ENCODE results near the gene HIGD1A. TPM values are rescaled to one million over a fixed set of nuclear protein-coding genes. Genes with fewer than 3 reads are reported as not detected.

The HIGD1A gene
- polyA plus RNA-seq, 1 donor from 2014 or later: 350 TPM

DNA sequence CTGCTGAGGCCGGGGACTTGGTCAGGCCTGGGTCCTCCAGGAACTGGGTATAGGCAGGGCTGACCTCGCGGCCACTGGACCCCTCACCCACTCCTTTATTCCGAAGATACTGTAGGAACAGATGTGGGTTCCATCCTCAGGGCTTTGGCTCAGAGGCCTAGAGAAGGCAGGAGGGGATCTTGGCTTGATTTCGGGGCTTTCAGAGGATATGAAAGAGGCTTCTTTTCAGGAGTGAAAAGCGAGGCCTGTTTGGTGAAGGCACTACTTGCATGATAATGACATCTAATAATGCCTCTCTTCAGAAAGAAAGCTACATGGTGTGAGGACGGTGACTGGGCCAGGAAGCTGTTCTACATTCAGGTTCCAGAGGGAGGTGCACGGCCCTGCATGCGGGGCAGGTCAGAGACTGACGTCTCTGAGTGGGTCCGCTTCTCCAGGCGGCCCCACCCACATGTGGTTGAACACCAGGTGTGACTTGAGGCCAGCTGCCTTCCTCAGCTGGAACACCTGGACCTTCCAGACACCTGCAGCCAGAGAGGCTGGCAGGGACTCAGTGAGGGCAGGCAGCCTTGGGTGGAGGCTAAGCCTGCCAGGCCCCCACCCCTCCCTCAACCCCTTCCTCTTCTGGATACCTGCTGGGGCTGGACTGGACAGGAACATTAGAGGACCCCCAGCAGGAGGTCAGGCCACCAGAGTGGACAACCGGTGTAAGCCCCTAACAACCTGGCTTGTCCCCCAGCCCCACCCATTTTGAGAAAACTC is 70.6 kb downstream of the HIGD1A start:
- Histone ChIP-seq H3K27ac (ENCODE audit: low read length) (no peak overlapping the region), H3K9me3 (ENCODE audit: low read length) (no peaks in the 10 kb centered on the region)
- TF ChIP-seq TAF1 (IDR thresholded peaks at IDR 0.05; ENCODE audit: low read depth) (no peak), SMC3 (conservative IDR thresholded peaks at IDR 0.05; ENCODE audit: poor library complexity) (no peak), MXI1 (conservative IDR thresholded peaks at IDR 0.05; ENCODE audit: poor library complexity, severe bottlenecking) (no peak), RAD21 (conservative IDR thresholded peaks at IDR 0.05) (no peak), POLR2AphosphoS5 (IDR thresholded peaks at IDR 0.05) (no peak), EP300 (conservative IDR thresholded peaks at IDR 0.05; ENCODE audit: poor library complexity, severe bottlenecking) (no peak)
- TF ChIP-seq, protein P1, sequence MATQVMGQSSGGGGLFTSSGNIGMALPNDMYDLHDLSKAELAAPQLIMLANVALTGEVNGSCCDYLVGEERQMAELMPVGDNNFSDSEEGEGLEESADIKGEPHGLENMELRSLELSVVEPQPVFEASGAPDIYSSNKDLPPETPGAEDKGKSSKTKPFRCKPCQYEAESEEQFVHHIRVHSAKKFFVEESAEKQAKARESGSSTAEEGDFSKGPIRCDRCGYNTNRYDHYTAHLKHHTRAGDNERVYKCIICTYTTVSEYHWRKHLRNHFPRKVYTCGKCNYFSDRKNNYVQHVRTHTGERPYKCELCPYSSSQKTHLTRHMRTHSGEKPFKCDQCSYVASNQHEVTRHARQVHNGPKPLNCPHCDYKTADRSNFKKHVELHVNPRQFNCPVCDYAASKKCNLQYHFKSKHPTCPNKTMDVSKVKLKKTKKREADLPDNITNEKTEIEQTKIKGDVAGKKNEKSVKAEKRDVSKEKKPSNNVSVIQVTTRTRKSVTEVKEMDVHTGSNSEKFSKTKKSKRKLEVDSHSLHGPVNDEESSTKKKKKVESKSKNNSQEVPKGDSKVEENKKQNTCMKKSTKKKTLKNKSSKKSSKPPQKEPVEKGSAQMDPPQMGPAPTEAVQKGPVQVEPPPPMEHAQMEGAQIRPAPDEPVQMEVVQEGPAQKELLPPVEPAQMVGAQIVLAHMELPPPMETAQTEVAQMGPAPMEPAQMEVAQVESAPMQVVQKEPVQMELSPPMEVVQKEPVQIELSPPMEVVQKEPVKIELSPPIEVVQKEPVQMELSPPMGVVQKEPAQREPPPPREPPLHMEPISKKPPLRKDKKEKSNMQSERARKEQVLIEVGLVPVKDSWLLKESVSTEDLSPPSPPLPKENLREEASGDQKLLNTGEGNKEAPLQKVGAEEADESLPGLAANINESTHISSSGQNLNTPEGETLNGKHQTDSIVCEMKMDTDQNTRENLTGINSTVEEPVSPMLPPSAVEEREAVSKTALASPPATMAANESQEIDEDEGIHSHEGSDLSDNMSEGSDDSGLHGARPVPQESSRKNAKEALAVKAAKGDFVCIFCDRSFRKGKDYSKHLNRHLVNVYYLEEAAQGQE (IDR thresholded peaks at IDR 0.05; ENCODE audit: borderline replicate concordance): no peak

More for the DNA sequence above, 70.6 kb downstream of the HIGD1A start:
- no peak overlapping the region for H2AFZ ChIP-seq (ENCODE audit: low read depth, low read length)
- H3K27me3 ChIP-seq (ENCODE audit: insufficient read depth, low read depth, low read length): no peaks in the 10 kb centered on the region
- H4K20me1 ChIP-seq (ENCODE audit: insufficient read depth): no peaks in the 10 kb centered on the region
- H3K9me2 ChIP-seq (ENCODE audit: insufficient read depth, low read length): no peaks in the 10 kb centered on the region
- H3K36me3 ChIP-seq (ENCODE audit: insufficient read depth, low read length): no peaks in the 10 kb centered on the region
- no peak overlapping the region for H3K9ac ChIP-seq (ENCODE audit: low read length)
- H3K4me2 ChIP-seq (ENCODE audit: low read length): no peak overlapping the region
- no peaks in the 10 kb centered on the region for H3F3A ChIP-seq (ENCODE audit: insufficient read depth, low read length, poor library complexity, severe bottlenecking)
- H3K79me2 ChIP-seq (replicated peaks; ENCODE audit: insufficient read depth, low read length): no peaks in the 10 kb centered on the region
- no peak overlapping the region for H3K4me3 ChIP-seq (ENCODE audit: low read length)

Small RNA genes lying within 50 kb of the gene (small RNA-seq; reads per million reads assigned to genes)
- gene CCDC13: 0.08 to 0.42 (median 0.20) reads per million in 3 experiments

Other genes starting within 250 kb of the HIGD1A start
- 82.4 and 93.6 TPM in 2 replicates for gene SEC22C, start 222.5 kb downstream of the HIGD1A start, polyA plus RNA-seq
- 72.2 and 72.9 TPM in 2 replicates for gene SS18L2, start 213.6 kb downstream of the HIGD1A start, polyA plus RNA-seq
- 227 and 242 TPM in 2 replicates for gene NKTR, start 203.8 kb downstream of the HIGD1A start, polyA plus RNA-seq
- 4.8 and 5.1 TPM in 2 replicates for gene ZBTB47, start 150.8 kb downstream of the HIGD1A start, polyA plus RNA-seq
- gene KLHL40, start 119.0 kb downstream of the HIGD1A start, polyA plus RNA-seq: not detected in 2 replicates
- 0.60 TPM in 1 of 2 replicates, not detected in the other for gene HHATL, start 101.7 kb downstream of the HIGD1A start, polyA plus RNA-seq
- gene CCDC13, start 31.2 kb downstream of the HIGD1A start, polyA plus RNA-seq: 6.5 and 8.6 TPM in 2 replicates
- not detected in 2 replicates for gene ACKR2, start 5.0 kb upstream of the HIGD1A start, polyA plus RNA-seq
- gene CYP8B1, start 71.4 kb upstream of the HIGD1A start, polyA plus RNA-seq: not detected in 2 replicates
- not detected in 2 replicates for gene ZNF662, start 101.7 kb upstream of the HIGD1A start, polyA plus RNA-seq
- 1.6 TPM in 1 of 2 replicates, not detected in the other for gene GASK1A, start 174.8 kb upstream of the HIGD1A start, polyA plus RNA-seq

Measured in neural cell (in vitro differentiated cells).